NCI-H128 (cell line): Measurements from ENCODE around the gene GALK1.
"Not testable (repeated sequence)": the region's sequence is repeated elsewhere in the genome, so short reads cannot be mapped to it uniquely, and the experiment has no call there.

Experiments
- DNase-seq: peaks from one replicate; lab custom pipeline; 2025; ENCODE audit not compliant: unreplicated experiment; lab: John Stamatoyannopoulos, UW

GALK1 gene

GRCh38 chr17:75764711-75765421, at the start of gene GALK1:
Gene GALK1, minus strand, starts transcription at chr17:75765192. Its CDS starts 56 bp downstream, at chr17:75765136.
- no peak for DNase-seq

GRCh38 chr17:75814021-75814395, 49.0 kb upstream of the GALK1 start:
- no peak for DNase-seq

- no peak for DNase-seq
Observed at GRCh38 chr17:75813081-75814020, 48.4 kb upstream of the GALK1 start.

- no peak for DNase-seq
Observed at GRCh38 chr17:75812096-75813013, 47.4 kb upstream of the GALK1 start.

- no peak for DNase-seq
Observed at GRCh38 chr17:75811174-75811573, 46.2 kb upstream of the GALK1 start.

GRCh38 chr17:75810756-75811155, 45.8 kb upstream of the GALK1 start:
- not testable (repeated sequence) for DNase-seq

GRCh38 chr17:75810216-75810615, 45.2 kb upstream of the GALK1 start:
- no peak for DNase-seq

- DNase-seq: no peak
Observed at GRCh38 chr17:75809631-75810111, 44.7 kb upstream of the GALK1 start.

GRCh38 chr17:75808905-75809621, 44.1 kb upstream of the GALK1 start:
- DNase-seq: no peak

- no peak for DNase-seq
Observed at GRCh38 chr17:75808549-75808904, 43.5 kb upstream of the GALK1 start.

- no peak for DNase-seq
Observed at GRCh38 chr17:75807861-75808260, 42.9 kb upstream of the GALK1 start.

- no peak for DNase-seq
Observed at GRCh38 chr17:75806822-75807500, 42.0 kb upstream of the GALK1 start.

GRCh38 chr17:75803883-75804282, 38.9 kb upstream of the GALK1 start:
- no peak for DNase-seq

GRCh38 chr17:75799402-75799801, 34.4 kb upstream of the GALK1 start:
- DNase-seq: no peak

GRCh38 chr17:75795820-75796607, 31.0 kb upstream of the GALK1 start:
- DNase-seq: no peak

- DNase-seq: no peak
Observed at GRCh38 chr17:75793460-75793859, 28.5 kb upstream of the GALK1 start.

GRCh38 chr17:75791254-75791653, 26.3 kb upstream of the GALK1 start:
- DNase-seq: no peak

GRCh38 chr17:75785016-75785890, 20.3 kb upstream of the GALK1 start:
- peak; percentile 59 for DNase-seq
